Cortex of kidney (tissue), 1 donor: ENCODE measurements around the gene KCNC2.
"Not testable (repeated sequence)": the region's sequence is repeated elsewhere in the genome, so short reads cannot be mapped to it uniquely, and the experiment has no call there.

Experiments
- DNase-seq: peaks from one replicate; lab custom pipeline; 2025; lab: John Stamatoyannopoulos, UW

Gene KCNC2

DNA sequence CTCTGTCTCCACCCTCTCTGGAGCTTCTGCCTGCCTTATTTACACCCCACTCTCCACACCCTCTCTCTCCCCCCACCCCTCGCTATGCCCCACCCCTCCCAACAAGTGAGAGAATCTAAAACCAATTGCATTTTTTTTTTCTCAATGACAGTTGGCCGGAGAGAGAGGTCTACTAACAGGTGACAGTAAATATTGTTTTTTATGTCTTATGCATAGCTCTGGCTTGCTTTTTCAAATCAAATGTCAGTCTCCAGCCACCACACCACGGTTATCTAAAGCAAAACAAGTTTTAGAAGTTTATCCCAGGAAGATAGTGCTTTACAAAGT is at the start of gene KCNC2:
TSS of gene KCNC2 (minus strand) at position 28 of the 327 bp plus-strand sequence.
- DNase-seq = no peak

DNA sequence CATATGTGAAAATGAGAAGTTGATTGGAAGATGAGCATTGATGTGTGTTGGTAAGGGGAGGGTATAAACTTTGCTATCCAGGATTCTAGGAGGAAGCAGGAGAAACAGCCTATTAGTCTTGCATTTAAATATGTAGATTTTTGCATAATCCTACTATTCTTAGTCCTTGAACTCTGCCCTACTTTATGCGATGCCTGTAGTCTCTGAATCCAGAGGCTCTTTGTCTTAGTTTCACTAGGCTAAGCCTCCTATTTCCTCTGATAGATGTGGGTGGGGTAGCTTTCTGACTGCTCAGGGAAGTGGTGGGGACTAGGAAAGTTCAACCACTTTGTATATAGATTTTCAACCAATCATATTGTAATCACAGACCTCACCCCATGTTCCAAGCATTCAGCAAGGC is 49.5 kb upstream of the KCNC2 start:
- no peak for DNase-seq

GRCh38 chr12:75257510-75257909 is 47.9 kb upstream of the KCNC2 start:
- DNase-seq = no peak

GRCh38 chr12:75245108-75245507 is 35.5 kb upstream of the KCNC2 start:
- no peak for DNase-seq

GRCh38 chr12:75239987-75240386 is 30.3 kb upstream of the KCNC2 start:
- DNase-seq = no peak

GRCh38 chr12:75236206-75236605 is 26.6 kb upstream of the KCNC2 start:
- no peak for DNase-seq

DNA sequence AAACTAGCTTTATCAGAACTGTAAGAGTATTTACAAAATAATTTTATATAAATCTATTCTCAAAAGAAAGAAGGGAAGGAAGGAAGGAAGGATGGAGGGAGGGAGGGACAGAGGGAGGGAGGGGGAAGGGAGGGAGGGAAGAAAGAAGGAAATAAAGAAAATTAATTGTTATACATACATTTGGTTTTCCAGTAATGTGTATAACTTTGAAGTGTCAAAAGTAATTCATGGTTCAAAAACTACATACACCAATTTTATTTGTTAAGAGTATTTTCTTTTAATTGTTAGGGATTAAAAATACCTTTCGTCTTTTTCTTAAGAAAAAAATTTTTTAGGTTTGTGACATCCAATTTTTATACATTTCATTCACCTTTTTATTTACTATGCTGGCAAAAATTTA is 17.5 kb upstream of the KCNC2 start:
- no peak for DNase-seq

GRCh38 chr12:75212072-75212471 is 2.4 kb upstream of the KCNC2 start:
- DNase-seq = no peak

DNA sequence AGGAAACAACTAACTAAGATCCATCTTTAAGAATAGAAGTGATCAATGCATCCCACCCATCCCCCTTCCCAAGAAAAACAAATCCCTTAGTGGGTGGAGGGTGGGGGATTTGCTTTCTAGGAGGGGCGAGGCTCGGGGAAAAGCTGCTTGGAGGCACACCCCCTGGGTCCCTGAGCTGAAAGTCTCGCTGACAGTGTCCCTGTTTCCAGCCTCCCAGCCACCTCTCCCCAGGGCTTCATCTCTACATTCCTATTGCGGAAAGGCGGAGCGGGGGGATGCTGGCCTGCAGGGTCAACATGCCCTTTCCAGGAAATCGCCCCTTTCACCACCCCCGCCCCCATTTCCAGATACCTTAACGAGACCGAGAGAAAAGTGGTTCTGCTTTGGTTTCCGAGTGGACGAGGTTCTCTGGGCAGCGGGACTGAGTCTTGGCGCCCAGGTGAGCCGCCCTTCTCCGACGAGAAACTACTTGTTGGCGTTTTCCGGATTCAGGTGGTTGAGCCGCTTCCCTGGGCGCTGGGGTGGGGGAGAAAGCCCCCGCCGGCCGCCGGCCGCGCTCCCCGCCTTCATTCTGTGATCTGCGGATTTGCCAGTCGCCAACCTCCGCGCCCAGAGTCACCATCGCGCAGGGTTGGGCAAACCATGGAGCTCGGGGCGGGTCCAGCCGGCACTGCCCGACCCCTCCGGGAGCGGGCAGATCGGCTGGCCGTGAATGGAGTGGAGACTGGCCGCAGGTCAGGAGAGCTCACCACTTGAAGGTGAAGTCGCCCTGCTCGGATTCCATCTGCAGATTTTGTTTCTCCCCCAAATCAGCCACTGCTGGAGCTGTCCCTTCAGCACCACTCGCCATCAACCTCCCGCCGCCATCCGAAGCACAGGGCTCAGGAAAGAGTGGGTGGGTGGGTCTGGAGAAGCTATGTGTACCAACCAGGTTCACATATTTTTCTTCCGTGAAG is 505 bp downstream of the KCNC2 start:
- no peak for DNase-seq

DNA sequence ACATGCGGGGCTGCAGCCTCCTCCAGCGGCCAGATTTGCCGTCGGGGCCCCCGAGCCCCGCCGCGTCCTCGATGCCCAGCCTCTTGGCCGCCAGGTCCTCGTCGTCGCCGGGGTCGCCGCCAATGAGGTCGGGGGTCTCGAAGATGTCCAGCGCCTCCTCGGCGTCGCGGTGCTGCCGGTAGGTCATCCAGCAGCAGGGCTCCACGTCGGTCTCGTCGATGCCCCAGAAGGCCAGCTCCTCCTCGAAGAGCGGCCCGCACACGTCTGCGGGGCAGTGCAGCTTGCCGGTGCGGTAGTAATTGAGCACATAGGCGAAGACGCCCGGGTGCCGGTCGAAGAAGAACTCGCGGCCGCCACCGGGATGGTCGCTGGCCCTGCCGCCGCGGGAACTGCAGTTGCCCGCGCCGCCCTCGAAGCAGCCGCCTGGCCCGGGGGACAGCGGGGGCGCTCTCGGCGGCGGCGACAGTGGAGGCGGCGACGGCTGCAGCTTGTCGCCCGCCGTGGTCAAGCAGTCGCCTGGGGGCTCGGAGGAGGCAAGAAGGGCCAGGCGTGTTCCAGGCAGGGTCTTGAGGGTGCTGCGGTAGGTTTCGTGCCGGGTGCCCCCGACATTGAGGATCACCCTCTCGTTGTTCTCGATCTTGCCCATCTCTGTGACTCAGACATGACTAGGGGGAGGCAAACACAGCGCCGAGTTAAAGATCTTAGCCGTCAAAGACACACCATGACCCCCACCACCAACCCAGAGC is 2.1 kb downstream of the KCNC2 start:
- DNase-seq = no peak

DNA sequence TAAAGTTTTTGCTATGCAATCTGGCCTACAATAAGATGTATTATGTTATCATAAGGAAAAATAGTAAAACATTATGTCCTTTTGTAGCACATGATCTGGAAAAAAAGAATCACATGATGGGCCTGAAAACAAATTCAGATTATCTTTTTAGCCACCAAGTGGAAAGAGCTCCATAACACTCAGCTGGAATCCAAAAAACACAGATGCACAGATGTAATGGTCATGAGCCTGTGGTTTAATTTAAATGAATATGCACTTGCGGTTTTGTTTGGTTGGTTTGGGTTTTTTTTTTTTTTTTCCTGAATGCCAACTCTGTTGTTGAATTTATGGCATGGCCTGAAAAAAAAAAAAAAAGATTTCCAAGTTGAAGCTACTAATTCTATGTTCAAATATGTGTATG is 4.1 kb downstream of the KCNC2 start:
- DNase-seq = no peak

DNA sequence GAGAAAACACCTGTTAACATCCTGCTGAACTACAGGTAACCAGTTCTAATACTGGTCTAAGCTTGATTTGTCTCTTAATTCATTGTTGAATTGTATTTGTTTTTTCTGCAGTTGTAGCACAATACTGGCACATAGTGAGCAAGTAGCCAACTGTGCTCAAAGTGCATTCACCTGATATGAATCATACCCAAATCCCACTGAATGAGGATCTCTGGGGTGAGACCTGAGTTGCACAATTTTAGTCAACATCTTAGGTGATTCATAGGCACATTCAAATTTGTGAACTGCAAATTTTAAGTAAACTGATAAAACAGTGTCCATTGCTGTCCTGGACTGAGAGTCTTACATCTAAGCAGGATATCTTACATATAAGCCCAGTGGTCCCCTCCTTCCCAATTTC is 12.8 kb downstream of the KCNC2 start:
- DNase-seq = no peak

DNA sequence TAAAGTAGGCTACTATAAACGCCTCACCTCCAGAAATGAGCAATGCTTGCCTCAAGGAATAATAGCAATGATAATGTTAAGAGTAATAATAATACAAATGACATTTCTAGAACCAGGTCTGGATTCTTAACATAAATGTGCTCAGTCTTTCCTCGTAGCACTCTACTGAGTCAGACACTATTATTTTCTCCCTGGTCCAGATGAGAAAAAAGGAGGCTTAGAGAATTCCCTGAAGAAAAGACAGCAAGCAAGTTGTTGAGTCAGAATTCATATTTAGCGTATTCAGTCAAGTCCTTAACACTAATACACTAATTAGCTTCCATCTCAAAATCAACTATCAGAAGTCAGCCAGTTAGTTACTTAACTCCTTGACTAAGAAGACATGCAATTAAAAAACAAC is 13.2 kb downstream of the KCNC2 start:
- no peak for DNase-seq

- DNase-seq = no peak
These were observed 15.4 kb downstream of the KCNC2 start for GRCh38 chr12:75194250-75194649.

DNA sequence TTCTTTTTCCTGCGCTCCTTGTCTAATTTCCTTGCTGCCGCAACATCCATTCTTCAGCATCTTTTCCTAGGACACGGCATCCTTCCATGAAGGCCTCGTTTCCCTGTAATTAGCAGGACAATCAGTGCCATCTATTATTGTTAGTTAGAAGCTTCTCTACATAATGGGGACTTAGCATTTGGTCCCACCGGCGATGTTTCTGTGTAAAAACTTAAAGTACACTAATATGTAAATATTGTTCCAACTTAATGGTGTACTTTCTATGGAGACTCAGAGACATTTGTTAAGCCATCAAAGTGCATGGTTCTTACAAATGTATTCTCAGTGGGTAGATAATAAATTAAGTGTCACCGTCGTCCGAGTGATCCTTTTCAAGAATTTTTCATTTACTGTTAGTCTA is 17.4 kb downstream of the KCNC2 start:
- no peak for DNase-seq

GRCh38 chr12:75190846-75191245 is 18.8 kb downstream of the KCNC2 start:
- no peak for DNase-seq

GRCh38 chr12:75185881-75186280 is 23.8 kb downstream of the KCNC2 start:
- DNase-seq = not testable (repeated sequence)

GRCh38 chr12:75184516-75184915 is 25.1 kb downstream of the KCNC2 start:
- DNase-seq = no peak

GRCh38 chr12:75183967-75184366 is 25.7 kb downstream of the KCNC2 start:
- DNase-seq = no peak

DNA sequence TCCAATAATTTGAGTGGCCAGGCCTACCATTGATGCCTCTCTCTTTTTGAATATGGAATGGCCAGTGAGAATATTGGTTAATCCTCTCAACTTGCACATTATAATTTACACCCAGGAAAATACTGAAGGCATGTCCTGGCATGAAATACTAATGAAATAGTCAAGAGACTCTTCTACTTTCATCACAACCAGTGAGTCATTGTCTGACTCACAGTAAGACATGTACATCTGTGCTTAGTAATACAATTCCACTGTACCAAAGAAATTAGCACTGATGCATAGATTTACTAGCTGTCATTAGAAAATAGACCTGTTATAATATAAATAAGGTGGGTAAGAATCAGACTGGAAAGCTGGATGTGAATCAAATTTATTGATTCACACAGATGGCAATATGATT is 31.6 kb downstream of the KCNC2 start:
- DNase-seq = no peak

DNA sequence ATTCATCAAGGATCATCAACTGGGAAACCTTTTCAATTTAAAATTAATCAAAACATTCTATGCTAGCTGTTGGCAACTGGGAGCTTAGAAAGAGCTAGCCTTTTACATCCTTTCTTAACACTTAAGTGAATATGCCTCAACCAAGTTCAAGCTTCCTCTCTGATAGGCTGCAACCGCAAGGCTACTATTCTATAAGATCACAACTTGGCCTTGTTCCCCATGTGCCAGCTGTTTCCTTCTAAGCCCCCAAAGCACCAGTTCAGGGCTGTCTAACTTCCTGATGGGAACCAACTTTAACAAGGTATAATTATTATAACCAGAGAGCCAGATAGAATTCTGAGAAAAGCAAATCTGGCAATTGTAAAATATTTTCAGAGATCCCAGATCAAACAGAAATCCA is 37.0 kb downstream of the KCNC2 start:
- no peak for DNase-seq

DNA sequence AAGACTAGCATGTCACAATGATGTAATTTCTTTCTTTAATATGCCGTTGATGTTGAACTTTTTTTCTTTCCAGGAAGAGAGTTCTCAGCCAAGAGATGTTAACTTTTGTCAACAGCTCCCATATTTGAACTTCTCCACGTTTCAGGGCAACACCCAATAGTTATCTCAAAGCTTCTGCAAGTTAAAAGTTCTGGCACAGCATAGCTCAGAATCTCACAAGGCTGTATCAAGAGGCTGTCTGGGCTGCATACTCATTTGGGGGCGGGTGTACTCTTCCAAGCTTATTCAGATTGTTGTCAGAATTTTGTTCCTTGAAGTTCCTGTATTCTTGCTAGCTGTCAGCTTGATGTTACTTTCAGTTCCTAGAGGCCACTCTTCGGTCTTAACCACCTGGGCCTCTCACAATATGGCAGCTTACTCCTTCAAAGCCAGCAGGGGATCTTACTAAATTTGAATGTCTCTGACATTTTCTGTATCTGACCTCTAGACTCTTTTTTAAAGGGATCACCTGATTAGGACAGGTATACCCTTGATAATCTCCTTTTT is 38.9 kb downstream of the KCNC2 start:
- DNase-seq = no peak

DNA sequence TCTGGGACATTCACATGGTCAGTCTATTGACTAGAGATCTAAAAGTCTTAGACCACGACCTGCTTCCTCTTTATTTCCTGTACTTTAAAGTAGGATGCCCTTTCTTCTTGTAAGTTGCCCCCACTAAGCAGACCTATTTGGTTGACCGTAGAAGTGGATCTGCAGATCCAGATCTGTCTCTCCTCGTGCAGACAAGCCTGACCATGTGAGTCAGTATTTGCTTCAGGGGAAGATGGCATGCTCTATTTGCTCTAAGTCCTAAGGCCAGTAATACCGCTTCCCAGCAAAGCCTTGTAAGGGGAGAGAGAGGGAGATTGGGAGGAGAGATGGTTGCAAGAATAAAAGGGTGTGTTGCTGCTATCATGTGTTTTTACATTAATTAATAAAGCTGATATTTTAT is 46.8 kb downstream of the KCNC2 start:
- no peak for DNase-seq
